AG08395 (cell line): Measurements from ENCODE around the gene ALG12.
"Not testable (repeated sequence)": the region's sequence is repeated elsewhere in the genome, so short reads cannot be mapped to it uniquely, and the experiment has no call there.

Source experiments
- DNase-seq: peaks from one replicate; pipeline ENCODE4 v3.0.0; 2012; ENCODE audit warnings: mixed read lengths, low spot score

Gene ALG12

DNA sequence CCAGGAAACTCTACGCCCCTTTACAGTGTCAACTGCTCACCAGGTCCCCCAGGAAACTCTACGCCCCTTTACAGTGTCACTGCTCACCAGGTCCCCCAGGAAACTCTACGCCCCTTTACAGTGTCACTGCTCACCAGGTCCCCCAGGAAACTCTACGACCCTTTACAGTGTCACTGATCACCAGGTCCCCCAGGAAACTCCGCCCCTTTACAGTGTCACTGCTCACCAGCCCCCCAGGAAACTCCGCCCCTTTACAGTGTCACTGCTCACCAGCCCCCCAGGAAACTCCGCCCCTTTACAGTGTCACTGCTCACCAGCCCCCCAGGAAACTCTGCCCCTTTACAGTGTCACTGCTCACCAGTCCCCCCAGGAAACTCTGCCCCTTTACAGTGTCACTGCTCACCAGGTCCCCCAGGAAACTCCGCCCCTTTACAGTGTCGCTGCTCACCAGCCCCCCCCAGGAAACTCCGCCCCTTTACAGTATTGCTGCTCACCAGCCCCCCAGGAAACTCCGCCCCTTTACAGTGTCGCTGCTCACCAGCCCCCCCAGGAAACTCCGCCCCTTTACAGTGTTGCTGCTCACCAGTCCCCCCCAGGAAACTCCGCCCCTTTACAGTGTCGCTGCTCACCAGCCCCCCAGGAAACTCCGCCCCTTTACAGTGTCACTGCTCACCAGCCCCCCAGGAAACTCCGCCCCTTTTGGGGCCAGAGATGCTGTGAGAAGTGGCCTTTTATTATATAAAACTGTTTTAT, 27.0 kb upstream of the ALG12 start:
- not testable (repeated sequence) for DNase-seq

DNA sequence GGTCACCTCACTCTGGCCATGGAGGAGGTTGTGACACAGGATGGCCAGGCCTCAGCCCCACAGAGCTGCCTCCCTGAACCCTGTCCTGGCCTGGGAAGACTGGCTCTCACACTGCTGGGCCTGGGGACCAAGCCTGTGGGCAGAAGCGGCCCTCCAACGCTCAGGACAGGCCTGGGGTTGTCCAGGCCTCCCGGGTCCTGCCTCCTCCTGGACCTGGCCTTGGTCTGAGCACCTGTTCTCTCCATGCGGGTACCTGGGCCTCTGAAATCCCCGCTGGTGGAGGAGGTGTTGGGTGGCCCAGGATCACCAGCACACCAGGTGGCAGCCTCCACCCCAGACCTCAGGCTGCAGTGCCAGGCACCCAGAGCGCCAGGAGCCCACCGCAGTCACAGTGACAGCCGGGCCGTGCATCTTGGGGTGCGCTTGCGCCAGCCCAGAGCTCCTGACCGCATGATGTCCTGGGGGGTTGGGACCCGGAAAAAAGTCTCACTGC, 26.2 kb upstream of the ALG12 start:
- no peak for DNase-seq

DNA sequence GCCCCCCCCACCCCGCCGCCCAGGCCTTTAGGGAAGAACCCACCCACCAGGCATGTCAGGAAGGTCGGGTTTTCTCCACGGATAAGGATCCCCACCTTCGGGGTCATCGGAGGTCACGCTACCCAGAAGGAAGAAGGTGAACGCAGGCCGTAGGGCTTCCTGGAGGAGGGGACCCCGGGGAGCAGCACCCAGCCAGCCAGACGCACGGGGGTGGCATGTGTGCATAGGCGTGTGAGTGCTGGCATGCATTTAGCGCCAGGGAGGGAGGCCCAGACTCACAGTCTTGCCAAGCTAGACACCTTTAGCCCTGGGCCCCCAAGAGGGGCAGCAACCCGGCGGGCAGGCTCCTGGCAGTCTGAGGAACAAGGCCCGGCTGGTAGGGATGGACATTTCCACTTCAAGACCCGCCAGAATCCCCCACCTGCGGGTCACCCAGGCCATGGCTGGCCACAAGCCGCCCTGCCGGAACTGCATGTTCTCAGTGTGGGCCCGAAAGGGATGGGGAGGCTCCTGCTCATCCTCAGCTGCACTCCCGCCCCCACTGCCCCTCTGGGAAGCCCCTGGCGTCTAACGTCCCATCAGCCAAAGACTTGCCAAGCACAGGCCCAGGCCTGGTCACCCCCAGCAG, 25.6 kb upstream of the ALG12 start:
- no peak for DNase-seq

DNA sequence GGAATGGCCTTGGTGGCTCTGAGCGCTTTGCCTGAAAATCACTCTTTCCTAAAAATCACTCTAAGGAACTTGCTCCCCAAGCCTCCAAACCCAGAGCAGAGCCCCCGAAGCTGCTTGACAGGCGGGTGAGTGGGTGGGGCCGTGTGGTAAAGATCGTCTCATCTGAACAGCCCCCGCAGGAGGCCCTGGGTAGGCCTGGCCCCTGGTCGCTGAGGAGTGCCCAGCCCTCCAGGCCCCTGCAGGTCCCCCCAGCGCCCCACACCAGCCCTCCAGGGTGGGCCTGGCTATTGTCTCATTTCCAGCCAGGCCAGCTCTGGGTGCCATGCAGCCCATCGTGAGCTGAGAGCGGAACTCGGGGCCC, 25.1 kb upstream of the ALG12 start:
- DNase-seq, result no peak

DNA sequence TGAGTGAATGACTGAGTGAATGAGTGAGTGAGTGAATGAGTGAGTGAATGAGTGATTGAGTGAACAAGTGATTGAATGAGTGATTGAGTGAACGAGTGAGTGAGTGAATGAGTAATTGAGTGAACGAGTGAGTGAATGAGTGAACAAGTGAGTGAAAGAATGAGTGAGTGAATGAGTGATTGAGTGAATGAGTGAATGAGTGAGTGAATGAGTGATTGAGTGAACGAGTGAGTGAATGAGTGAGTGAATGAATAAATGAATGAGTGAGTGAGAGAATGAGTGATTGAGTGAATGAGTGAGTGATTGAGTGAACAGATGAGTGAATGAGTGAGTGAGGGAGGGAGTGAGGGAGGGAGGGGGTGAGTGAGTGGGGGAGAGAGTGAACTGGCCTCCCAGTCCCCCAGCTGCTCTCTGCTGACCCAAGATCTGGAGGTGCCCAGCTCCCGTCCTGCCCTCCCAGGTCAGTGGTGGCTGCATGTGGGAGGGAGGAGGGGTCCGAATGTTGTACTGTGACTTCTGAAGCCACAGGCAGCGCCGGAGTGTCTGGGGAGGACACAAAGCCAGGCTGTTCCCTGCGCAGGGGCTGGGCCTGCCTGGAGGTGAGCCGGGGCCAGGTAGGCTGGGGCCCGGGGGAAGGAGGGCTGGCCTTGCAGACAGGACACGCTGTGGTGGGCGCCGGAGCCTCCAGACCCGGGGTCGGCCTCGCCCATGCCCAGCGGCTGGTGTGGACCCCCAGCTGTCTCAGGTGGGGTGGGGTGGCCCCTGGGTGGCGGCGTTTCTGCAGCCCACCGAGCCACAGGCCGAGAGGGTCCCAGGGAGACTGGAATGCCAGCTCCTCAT, 24.5 kb upstream of the ALG12 start:
- DNase-seq, result no peak

DNA sequence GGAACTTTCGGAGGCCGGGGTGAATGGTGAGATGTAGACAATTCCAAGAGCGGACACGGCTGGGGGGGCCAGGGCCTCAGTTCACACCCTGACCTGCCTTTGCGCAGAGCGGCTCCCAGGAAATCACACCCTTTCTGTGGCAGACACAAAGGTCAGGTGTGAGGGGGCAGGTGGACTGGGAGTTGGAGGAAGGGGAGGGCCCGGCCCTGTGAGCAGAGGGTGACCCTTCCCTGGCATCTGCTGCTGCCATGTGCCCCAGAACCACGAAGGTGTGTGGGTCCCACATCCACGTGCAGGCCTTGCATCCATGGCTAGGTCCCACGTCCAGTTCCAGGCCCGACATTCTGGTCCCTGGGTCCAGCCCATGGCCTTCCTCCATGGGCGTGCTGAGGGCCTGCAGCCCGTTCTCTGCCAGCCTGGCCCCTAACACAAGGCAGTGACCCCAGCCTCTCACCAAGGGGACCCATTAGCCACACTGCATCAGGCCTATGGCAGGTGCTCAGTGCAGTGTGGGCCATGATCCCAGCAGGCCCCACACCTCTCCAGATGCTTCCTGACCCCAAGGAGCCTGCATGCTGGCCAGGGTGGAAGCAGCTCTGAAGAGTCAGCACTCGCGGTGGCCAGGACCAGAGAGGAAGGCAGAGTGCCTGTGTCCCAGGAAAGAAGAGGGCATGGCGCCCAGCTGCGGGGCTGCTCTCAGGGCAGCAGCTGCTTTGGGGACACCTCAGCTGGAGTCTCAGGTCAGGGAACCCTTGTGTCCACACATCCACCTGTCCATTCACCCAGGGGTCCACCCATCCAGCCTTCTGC, 23.5 kb upstream of the ALG12 start:
- DNase-seq, result no peak

DNA sequence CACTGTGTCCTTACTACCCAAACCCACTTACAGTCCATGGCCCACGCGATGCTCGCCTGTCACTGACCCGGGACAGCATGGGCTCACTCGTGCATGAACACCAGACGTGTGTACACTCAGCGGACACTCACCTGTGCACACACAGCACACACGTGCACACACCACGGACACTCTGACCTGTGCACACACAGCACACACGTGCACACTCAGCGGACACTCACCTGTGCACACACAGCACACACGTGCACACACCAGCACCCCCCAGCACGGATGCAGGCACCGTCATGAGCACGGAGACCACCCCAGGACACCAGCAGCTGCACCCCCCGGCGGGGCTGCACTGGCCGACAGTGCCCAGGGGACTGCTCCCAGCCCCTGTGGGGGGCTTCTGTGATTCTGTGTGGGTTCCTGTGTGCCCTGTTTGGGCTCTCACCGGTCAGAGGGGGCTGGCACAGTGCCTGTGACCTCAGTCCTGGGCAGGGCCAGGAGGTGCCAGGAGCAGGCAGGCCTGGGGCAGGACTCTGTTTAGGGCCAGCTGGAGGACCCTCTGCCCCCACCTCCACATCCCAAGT, 20.4 kb upstream of the ALG12 start:
- DNase-seq, result no peak

DNA sequence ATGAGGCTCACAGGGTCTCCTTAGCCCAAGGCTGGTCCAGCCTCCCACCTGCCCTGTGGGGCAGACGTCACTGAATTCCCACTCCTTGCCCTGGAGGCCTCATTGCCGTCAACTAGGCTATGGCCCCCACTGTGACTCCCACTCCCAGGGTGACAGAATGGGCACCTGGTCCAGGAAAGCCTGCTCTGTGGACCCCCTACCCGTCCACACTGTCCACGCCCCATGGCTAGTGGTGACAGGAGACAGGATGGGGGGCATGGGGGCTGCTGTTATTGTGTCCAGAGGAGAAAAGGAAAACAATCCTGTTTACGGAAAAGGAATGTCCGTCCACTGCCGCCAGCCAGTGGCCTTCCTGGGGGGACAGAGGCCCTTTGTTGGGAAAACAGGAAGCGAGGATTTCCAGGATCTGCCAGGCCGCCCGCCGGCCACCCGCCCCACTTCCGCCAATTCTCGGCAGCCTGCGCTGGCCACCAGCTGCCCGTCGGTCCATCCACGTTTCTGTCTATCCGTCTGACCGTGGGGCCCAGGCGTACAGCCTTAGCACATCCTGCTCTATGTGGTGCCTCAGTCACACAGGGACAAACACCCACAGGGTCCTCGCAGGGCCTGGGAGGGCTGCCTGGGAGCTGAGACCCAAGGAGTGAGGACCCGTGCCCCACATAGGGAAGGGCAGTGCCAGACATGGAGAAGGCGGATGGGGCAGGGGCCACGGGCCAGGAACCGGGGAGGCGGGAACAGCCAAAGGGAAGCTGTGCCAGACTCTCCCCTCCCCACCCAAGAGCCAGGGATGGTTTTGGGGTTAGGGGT, 19.7 kb upstream of the ALG12 start:
- DNase-seq, result no peak

DNA sequence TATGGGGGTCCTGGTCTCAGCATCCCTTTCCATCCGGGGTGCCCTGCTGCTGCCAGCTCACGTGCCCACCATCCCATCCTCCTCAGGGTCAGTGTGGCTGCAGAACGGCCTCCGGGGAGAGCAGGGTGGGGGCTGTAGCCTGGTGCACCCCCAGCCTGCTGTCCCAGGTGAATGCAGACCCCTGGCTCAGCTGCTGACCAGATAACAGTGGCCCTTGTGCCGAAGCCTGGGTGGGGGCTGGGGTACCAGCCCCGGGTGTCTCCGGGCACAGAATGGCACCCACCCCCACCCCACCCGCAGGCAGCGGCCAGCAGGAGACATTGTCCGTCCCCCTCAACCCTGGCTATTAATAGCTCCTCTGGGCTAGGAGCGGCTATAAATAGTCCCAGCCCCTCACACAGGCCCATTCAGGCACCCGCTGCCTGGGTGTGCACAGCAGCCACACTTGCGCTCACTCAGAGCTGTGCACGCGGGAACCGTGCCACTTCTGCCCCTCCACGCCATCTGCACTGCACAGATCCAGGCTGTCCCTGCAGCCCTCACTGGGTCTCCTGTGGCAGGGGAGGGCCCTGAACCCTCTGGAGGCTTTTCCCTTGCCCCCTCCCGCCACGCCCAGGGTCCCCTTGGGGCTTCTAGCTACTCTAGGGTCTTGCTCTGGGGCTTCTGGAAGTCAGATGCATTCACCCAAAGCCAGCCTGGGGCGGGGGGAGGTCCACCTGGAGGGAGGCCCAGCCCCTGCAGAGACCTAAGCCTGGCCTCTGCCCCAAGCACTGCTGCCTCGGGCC, 18.9 kb upstream of the ALG12 start:
- DNase-seq, result no peak

DNA sequence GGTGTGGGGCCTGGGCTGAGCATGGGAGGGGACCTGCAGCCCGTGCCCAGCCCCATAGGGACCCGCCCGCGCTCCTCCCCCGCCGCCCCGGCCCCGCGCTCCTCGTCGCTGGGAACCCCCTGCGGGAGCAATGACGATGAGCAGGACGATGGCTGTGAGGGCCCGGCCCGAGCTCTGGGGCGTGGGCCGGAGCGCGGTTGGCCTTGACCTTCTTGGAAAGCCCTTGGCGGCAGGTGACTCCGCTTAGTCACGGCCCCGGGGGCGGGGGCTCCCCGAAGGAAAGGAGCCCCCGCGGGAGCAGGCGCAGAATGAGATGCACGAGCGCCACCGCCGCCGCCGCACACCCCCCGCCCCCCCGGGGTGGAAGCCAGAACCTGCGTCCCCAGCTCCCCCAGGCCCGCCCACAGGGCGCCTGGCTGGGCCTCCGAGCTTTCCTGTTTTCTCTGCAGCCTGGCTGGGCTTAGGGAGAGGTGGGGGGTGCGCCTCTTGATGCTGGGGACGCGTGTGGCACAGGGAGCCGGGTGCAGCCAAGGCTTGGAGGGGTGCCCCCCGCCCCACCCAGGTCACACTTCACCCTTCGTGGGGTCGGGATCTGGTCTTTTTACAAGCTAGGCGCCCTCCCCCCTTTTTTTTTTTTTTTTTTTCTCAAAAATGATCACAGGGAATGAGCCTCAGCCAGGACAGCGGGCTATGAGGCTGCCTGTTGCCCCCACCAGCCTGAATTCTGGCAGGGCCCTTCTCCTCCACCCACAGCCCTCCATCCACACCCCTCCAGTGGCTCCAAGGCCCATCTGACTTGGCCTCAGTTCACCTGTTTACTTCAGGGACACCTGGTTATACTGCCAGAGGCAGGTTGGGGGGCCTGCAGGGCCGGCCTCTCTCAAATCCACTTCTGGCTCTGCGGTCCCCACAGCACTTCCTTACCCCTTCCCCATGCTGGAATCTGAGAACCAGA, 18.1 kb upstream of the ALG12 start:
- DNase-seq, result peak; percentile 63

DNA sequence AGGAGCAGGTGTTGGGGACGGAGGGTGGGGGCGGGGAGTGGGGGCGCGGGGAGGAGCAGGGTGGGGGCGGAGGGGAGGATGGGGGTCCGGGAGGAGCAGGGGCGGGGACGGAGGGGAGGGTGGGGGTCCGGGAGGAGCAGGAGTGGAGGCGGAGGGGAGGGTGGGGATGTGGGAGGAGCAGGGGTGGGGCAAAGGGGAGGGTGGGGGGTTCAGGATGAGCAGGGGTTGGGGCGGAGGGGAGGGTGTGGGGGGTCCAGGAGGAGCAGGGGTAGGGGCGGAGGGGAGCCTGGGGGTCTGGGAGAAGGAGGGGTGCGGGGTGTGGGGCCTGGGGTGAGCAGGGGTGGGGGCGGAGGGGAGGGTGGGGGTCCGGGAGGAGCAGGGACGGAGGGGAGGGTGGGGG, 17.3 kb upstream of the ALG12 start:
- no peak for DNase-seq

GRCh38 chr22:49934891-49935557, 16.8 kb upstream of the ALG12 start:
- DNase-seq, result peak; percentile 70

GRCh38 chr22:49934160-49934890, 16.1 kb upstream of the ALG12 start:
- peak; percentile 47 for DNase-seq

- DNase-seq, result no peak
These were observed 15.3 kb upstream of the ALG12 start for GRCh38 chr22:49933236-49934159.

DNA sequence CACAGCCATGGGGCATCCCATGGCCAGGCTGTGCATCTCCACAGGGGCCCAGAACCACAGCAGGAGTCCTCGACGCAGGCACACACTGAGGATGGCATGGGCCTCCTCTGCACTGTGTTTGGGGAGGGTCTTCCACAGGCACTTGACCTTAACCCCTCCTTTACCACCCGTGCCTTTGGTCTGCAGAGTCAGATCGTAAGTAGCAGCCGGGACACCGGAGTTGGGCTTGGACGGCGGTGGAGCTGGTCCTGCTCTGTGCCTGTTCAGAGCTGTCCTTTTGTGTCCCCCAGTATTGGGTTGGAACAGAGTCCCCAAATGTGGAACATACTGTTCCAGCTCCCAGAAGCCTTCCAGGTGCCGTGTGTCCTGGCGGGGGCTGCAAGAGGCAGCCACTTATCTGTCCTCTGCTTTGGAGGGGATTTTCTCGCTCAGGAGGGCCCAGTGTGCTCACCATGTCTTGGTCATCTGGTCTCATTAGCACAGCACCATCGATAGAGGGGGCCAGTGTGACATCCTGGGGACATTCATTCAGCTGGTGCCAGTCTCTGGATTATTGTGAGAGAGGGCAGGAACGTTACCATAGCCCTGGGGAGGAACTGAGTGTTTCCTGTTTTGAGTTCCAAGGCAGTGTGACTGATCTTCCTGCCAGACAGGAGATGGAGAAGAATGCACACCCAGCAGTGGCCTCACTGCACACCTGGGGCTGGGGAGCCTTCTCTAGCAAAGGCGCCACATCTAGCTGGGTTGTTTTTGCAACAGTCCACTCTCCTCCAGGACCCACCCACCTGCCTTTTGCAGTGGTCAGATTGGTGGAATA, 12.6 kb upstream of the ALG12 start:
- peak; percentile 81 for DNase-seq
